ENCODE results near the gene MAP6D1.

The MAP6D1 gene

DNA sequence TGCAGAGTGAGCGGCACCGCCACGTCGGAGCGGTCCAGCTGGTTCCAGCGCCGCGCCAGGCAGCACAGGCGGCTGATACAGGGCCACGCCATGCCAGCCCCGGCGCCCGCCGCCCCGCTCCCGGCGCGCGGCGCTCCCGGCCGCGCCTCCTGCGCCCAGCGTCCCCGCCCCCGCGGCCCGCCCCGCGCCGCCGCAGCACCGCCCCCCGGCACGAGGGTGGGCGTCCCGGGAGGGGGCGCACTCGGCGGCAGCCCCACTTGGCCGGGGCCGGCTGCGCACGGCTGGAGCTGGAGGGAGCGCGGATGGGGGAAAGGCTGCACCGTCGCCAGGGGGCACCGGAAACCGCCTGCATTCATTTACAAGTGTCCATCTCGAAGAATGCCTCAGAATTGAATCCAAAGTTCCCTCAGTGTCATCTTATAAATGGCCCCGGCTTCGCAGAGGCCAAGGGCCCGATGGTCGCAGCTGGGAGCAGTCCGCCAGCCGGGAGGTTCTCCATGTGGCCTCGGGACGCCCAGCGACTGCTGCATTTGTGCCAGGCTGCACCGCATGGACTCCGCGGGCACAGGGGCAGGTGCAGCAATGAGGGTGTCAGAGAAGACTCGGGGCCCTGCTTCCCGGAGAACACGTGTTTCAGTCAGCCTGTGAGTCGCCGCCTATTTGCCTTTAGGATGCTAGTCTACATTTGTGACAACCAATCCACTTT, at the start of gene MAP6D1:
MAP6D1 (minus strand) TSS at position 122 of the 706 bp plus-strand sequence; CDS start at position 92, 30 bp downstream.
- Histone ChIP-seq H3K9me3 (ENCODE audit: insufficient read depth, low read depth, low read length) (no peaks in the 10 kb centered on the region), H3K27ac (ENCODE audit: low read length) (no peak within 1 kb of the TSS), H3K27me3 (ENCODE audit: insufficient read depth, low read length) (peaks cover 17% of the 10 kb centered on the region), H3K4me1 (ENCODE audit: insufficient read depth, low read length) (peaks cover 3% of the 10 kb centered on the region; the same call in 1 of the 2 replicates), H3K36me3 (ENCODE audit: insufficient read depth, low read depth, low read length) (peaks cover 10% of the 10 kb centered on the region), H3K9ac (ENCODE audit: low read depth, low read length) (peak within 1 kb of the TSS; percentile 27; the same call in 1 of the 2 replicates), H3K4me3 (ENCODE audit: low read length) (peak within 1 kb of the TSS; percentile 65)

DNA sequence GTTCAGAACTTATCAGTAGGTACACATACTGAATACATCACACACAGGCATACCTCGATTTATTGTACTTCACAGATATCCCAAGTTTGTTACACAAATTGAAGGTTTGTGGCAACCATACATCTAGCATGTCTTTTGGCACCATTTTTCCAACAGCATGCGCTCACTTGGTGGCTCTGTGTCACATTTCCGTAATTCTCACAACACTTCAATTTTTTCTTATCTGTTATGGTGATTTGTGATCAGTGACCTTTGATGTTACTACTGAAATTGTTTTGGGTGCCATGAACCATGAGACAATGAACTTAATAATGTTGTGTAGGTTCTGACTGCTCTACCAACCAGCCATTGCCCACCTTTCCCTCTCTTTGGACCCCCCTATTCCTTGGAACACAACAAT, 48.5 kb upstream of the MAP6D1 start:
- no peak overlapping the region for H3K9ac ChIP-seq (ENCODE audit: low read depth, low read length)

DNA sequence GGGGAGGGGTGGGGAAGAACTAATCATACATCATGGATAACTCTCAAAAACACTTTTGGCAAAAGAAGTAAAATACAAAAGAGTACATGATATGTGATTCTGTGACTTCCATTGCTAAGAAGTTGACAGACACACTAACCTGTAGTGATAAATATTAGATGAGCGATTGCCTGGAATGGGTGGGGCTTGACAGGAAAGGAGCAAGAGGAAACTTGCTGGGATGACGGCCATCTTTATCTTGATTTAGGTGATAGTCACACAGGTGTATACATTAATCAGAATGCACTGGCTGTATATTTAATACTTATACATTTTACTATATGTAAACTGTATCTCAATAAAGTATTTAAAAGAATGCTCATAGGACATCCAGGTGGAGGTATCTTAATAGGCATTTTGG, 46.2 kb upstream of the MAP6D1 start:
- Histone ChIP-seq H3K27me3 (ENCODE audit: insufficient read depth, low read length) (no peaks in the 10 kb centered on the region), H3K4me1 (ENCODE audit: insufficient read depth, low read length) (no peaks in the 10 kb centered on the region), H3K9me3 (ENCODE audit: insufficient read depth, low read depth, low read length) (no peaks in the 10 kb centered on the region)

More for the DNA sequence above, 48.5 kb upstream of the MAP6D1 start:
- H3K27me3 ChIP-seq (ENCODE audit: insufficient read depth, low read length): no peaks in the 10 kb centered on the region
- no peaks in the 10 kb centered on the region for H3K9me3 ChIP-seq (ENCODE audit: insufficient read depth, low read depth, low read length)
- no peak overlapping the region for H3K4me3 ChIP-seq (ENCODE audit: low read length)
- H3K36me3 ChIP-seq (ENCODE audit: insufficient read depth, low read depth, low read length): 0 out of 2 replicates have a peak, but pooled peaks cover 3% of the 10 kb centered on the region
- H3K27ac ChIP-seq (ENCODE audit: low read length): no peak overlapping the region
- H3K4me1 ChIP-seq (ENCODE audit: insufficient read depth, low read length): peaks cover 1% of the 10 kb centered on the region; the same call in 1 of the 2 replicates

DNA sequence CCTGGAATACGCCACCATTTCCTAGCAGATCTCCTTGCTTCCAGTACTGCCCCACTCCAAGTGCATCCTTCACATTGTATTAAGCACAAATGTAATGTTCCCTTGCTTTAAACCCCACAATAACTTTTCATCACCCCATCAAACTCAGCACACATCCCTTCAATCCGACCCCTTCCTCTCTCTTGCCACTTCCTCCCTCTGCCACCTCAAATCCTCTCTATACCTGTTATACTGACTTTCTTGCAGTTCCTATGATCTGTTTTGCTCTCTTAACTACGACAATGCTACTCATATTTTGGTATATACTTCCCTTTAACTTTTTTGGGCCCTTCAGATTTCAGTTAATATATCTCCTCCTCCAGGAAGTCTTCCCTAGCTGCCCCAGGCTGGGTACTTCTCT, 45.2 kb upstream of the MAP6D1 start:
- no peak overlapping the region for H3K9ac ChIP-seq (ENCODE audit: low read depth, low read length)
- H3K36me3 ChIP-seq (ENCODE audit: insufficient read depth, low read depth, low read length): peaks cover 25% of the 10 kb centered on the region
- H3K27ac ChIP-seq (ENCODE audit: low read length): no peak overlapping the region

More for the DNA sequence above, 46.2 kb upstream of the MAP6D1 start:
- H3K36me3 ChIP-seq (ENCODE audit: insufficient read depth, low read depth, low read length): peaks cover 16% of the 10 kb centered on the region
- no peak overlapping the region for H3K9ac ChIP-seq (ENCODE audit: low read depth, low read length)
- H3K27ac ChIP-seq (ENCODE audit: low read length): no peak overlapping the region
- H3K4me3 ChIP-seq (ENCODE audit: low read length): no peak overlapping the region

DNA sequence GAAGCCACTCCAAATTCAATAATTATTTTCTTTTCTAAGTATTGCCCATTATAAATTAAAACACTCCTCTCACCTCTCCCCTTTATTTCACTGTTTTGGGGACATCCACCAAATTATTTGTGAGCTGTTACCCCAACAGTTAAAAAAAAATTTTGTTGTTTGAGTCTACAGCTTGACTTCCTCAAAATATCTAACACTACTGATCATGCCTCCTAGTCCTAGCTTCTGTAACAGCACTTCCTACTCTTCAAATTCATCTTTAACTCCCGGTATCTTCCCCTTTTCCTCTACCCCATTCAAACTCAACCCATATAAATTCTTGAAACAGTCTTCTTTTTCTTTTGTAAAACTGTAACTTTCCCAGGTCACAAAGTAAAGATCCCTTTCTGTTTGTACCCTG, 43.4 kb upstream of the MAP6D1 start:
- Histone ChIP-seq H3K9ac (ENCODE audit: low read depth, low read length) (no peak overlapping the region), H3K36me3 (ENCODE audit: insufficient read depth, low read depth, low read length) (peaks cover 39% of the 10 kb centered on the region), H3K27ac (ENCODE audit: low read length) (no peak overlapping the region), H3K9me3 (ENCODE audit: insufficient read depth, low read depth, low read length) (no peaks in the 10 kb centered on the region), H3K4me3 (ENCODE audit: low read length) (no peak overlapping the region), H3K4me1 (ENCODE audit: insufficient read depth, low read length) (no peaks in the 10 kb centered on the region), H3K27me3 (ENCODE audit: insufficient read depth, low read length) (no peaks in the 10 kb centered on the region)

More for the DNA sequence above, 45.2 kb upstream of the MAP6D1 start:
- Histone ChIP-seq H3K9me3 (ENCODE audit: insufficient read depth, low read depth, low read length) (no peaks in the 10 kb centered on the region), H3K4me3 (ENCODE audit: low read length) (no peak overlapping the region), H3K4me1 (ENCODE audit: insufficient read depth, low read length) (no peaks in the 10 kb centered on the region), H3K27me3 (ENCODE audit: insufficient read depth, low read length) (no peaks in the 10 kb centered on the region)

DNA sequence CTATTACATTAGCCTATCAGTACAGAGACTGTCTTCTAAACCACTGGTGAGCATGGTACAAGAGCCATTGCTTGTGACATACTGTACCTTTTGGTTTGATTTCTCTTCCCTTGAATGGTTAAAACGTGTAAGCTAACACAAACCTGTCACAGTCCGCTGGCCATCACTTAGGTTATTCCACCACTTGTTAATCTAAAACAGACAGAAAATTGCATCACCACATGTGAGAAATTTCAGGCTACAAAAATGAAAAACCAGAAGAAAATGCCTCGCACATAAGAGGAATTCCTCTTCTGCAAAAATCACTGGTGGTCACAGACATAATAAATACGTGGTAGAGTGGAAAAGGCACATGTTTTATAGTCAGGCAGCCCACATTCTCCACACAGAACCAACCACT, 37.2 kb upstream of the MAP6D1 start:
- Histone ChIP-seq H3K9me3 (ENCODE audit: insufficient read depth, low read depth, low read length) (no peaks in the 10 kb centered on the region), H3K36me3 (ENCODE audit: insufficient read depth, low read depth, low read length) (peaks cover 84% of the 10 kb centered on the region), H3K9ac (ENCODE audit: low read depth, low read length) (no peak overlapping the region), H3K27me3 (ENCODE audit: insufficient read depth, low read length) (no peaks in the 10 kb centered on the region), H3K4me3 (ENCODE audit: low read length) (no peak overlapping the region), H3K27ac (ENCODE audit: low read length) (no peak overlapping the region), H3K4me1 (ENCODE audit: insufficient read depth, low read length) (no peaks in the 10 kb centered on the region)

DNA sequence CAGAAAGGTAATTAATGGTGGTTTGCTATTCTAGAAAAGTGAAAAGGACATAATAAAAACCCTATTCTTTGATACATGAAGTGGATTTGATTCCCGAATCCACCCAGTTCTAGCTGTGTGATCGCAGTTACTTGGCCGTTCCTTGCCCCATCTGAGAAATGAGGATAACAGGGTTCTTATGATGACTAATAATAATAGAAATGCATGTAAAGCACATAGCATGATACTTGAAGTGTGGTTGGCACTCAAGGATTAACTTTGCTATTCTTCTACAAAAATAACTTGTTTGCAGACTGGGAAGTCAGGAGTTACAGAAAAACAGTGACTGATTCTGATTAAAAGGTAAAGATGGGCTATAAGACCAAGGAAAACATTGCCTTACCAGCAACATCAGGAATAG, 32.5 kb upstream of the MAP6D1 start:
- H3K9me3 ChIP-seq (ENCODE audit: insufficient read depth, low read depth, low read length): no peaks in the 10 kb centered on the region
- no peak overlapping the region for H3K4me3 ChIP-seq (ENCODE audit: low read length)
- H3K27ac ChIP-seq (ENCODE audit: low read length): no peak overlapping the region
- H3K9ac ChIP-seq (ENCODE audit: low read depth, low read length): no peak overlapping the region
- no peaks in the 10 kb centered on the region for H3K4me1 ChIP-seq (ENCODE audit: insufficient read depth, low read length)
- peaks cover 77% of the 10 kb centered on the region for H3K36me3 ChIP-seq (ENCODE audit: insufficient read depth, low read depth, low read length)
- no peaks in the 10 kb centered on the region for H3K27me3 ChIP-seq (ENCODE audit: insufficient read depth, low read length)

DNA sequence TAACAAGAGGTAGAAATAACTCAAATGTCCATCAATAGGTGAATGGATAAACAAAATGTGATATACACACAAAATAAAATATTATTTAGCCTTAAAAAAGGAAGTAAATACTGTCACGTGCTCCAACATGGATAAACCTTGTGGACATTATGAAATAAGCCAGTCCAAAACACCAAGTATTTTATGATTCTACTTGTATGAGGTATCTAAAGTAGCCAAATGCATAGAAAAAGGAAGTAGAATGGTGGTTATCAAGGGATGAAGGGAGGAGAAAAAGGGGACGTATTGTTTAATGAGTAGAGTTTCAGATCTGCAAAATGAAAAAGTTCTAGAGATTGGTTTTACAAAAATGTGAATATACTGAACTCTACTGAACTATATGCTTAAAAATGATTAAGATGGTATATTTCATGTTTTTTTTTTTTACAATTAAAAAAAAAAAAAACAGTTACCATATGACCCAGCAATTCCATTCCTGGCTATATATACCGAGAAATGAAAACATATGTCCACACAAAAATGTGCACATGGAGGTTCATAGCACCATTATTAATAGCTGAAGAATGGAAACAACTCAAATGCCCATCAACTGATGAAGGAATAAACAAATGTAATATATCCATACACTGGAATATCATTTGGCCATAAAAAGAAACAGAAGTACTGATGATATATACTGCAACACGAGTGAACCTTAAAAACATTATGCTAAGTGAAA, 29.1 kb upstream of the MAP6D1 start:
- no peaks in the 10 kb centered on the region for H3K9me3 ChIP-seq (ENCODE audit: insufficient read depth, low read depth, low read length)
- H3K36me3 ChIP-seq (ENCODE audit: insufficient read depth, low read depth, low read length): peaks cover 61% of the 10 kb centered on the region

DNA sequence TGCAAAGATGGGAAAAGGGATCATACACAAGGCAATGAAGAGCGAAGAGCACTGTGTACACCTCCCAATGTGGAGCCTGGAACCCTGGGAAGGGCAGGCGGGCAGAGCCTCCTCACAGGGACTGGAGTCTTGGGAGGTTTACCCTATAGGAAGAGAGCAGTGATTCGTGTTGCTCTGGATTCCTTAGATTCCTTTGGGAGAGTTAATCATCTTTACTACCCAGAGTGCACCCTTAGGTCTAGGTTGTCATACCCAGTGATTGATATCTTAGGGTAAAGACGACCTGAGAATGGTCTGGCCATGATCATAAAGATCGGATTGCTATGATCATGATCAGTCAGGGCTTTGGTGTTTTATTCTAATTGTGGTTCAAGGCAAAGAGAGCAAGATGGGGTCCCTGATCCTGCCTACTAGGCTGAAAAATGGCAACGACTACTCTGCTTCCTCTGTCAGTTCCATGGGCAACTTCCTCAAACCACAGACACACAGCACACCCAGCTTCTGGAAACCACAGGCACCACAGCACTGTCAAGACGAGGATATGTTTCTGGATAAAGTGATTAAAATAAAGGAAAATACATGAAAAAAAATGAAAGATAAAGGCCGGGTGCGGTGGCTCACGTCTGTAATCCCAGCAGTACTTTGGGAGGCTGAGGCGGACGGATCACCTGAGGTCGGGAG, 20.4 kb upstream of the MAP6D1 start:
- Histone ChIP-seq H3K9me3 (ENCODE audit: insufficient read depth, low read depth, low read length) (no peaks in the 10 kb centered on the region), H3K9ac (ENCODE audit: low read depth, low read length) (no peak overlapping the region), H3K4me3 (ENCODE audit: low read length) (no peak overlapping the region), H3K4me1 (ENCODE audit: insufficient read depth, low read length) (no peaks in the 10 kb centered on the region), H3K27me3 (ENCODE audit: insufficient read depth, low read length) (no peaks in the 10 kb centered on the region), H3K27ac (ENCODE audit: low read length) (no peak overlapping the region), H3K36me3 (ENCODE audit: insufficient read depth, low read depth, low read length) (peaks cover 74% of the 10 kb centered on the region)

More for the DNA sequence above, 29.1 kb upstream of the MAP6D1 start:
- H3K9ac ChIP-seq (ENCODE audit: low read depth, low read length): no peak overlapping the region
- H3K27ac ChIP-seq (ENCODE audit: low read length): no peak overlapping the region
- H3K27me3 ChIP-seq (ENCODE audit: insufficient read depth, low read length): no peaks in the 10 kb centered on the region
- no peaks in the 10 kb centered on the region for H3K4me1 ChIP-seq (ENCODE audit: insufficient read depth, low read length)
- H3K4me3 ChIP-seq (ENCODE audit: low read length): no peak overlapping the region

DNA sequence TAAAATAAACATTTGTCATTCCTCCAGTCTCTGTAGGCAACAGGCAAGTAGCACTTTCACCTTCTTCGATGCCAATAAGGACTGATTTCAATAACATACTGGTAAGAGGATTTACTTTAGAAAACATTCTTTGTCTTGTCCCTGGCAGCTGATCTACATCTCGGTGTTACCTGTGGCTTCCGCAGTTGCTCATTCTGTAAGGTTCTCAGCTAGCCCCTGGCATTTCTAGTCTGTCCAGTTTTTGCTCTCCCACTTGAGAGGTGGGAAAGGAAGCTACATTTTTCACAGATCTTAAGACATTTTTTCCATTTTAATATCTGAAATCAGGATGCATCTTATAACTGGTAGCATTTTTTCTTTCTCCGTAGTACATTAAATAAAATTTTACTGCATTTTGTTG, 19.7 kb upstream of the MAP6D1 start:
- Histone ChIP-seq H3K9ac (ENCODE audit: low read depth, low read length) (no peak overlapping the region), H3K4me3 (ENCODE audit: low read length) (no peak overlapping the region), H3K27me3 (ENCODE audit: insufficient read depth, low read length) (no peaks in the 10 kb centered on the region), H3K27ac (ENCODE audit: low read length) (no peak overlapping the region), H3K4me1 (ENCODE audit: insufficient read depth, low read length) (no peaks in the 10 kb centered on the region), H3K36me3 (ENCODE audit: insufficient read depth, low read depth, low read length) (peaks cover 74% of the 10 kb centered on the region), H3K9me3 (ENCODE audit: insufficient read depth, low read depth, low read length) (no peaks in the 10 kb centered on the region)

DNA sequence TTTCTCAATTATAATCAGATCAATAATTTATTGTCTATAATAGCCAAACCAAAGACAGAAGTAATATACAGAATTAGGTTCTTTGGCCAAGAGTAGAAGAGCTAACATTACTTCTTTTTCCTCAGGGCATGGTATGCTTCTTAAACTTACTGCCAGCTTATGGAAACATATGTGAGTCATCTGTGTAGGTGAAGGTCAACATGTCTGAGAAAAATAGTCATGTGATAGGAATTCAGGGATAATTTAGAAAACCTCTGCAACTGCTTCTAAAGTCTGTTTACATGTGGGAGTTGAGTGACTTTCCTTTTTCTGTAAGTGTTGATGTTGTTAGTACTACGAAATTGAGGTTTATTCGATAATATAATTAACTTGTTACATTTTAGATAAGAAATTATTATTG, 19.2 kb upstream of the MAP6D1 start:
- Histone ChIP-seq H3K4me1 (ENCODE audit: insufficient read depth, low read length) (no peaks in the 10 kb centered on the region), H3K36me3 (ENCODE audit: insufficient read depth, low read depth, low read length) (peaks cover 75% of the 10 kb centered on the region), H3K9me3 (ENCODE audit: insufficient read depth, low read depth, low read length) (no peaks in the 10 kb centered on the region), H3K27ac (ENCODE audit: low read length) (no peak overlapping the region), H3K27me3 (ENCODE audit: insufficient read depth, low read length) (no peaks in the 10 kb centered on the region), H3K4me3 (ENCODE audit: low read length) (no peak overlapping the region), H3K9ac (ENCODE audit: low read depth, low read length) (no peak overlapping the region)
